ENCODE data around the gene ECI1.
A peak's percentile ranks its signal among the peaks of the same experiment; 100 is the strongest.

ECI1 gene, protein sequence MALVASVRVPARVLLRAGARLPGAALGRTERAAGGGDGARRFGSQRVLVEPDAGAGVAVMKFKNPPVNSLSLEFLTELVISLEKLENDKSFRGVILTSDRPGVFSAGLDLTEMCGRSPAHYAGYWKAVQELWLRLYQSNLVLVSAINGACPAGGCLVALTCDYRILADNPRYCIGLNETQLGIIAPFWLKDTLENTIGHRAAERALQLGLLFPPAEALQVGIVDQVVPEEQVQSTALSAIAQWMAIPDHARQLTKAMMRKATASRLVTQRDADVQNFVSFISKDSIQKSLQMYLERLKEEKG

DNA sequence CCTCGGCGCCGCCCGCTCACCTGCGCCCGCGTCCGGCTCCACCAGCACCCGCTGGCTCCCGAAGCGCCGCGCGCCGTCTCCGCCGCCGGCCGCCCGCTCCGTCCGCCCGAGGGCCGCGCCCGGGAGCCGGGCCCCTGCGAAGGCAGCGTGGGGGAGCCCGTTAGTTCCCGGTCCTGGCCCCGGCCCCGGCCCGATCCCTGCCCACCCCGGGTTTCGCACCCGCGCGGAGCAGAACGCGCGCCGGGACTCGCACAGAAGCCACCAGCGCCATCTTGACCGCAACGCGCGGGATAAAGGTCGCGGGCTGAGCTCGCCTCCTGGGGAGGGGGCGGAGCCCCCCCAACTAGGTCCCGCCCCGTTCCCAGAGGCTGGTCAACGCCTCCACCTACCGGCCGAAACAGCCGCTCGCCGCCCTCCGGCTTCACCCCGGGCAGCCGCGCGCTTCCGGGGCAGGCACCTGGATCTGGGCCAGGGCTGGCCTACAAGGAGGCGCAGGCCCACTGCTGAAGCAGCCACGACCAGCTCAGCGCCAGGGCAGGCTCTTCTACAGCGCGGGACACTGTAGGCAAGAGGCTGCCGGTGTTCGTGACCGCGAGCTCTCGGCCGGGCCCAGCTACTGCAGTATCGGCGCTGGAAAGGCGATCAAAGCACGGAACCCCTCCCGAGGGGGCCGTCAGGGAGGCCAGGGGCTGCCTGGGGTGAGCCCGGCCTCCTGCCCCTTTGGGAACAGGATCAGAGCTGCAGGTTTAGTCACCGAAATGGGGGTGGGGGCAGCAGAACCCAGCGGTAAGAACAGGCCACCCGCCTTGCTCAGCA is at the start of gene ECI1:
Gene ECI1, minus strand, starts transcription at position 292 of the 816 bp plus-strand sequence. Its CDS starts 21 bp downstream, at position 271.
- peak; percentile 94 for DNase-seq (ENCODE audit: low read depth)

DNA sequence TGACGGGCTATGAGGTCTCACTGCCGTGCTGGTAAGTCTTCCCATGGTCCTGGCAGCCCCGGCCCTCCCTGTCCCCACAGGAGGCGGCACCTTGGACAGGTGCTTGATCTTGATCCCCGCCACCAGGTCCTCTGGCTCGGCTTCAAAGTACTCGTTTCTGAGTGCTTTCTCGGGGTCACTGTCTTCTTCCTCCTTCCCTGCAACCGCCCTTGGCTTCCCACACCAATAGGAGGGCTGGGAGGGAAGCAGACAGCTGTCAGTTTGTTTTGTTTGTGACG is 48.5 kb upstream of the ECI1 start:
- DNase-seq (ENCODE audit: low read depth): no peak

DNA sequence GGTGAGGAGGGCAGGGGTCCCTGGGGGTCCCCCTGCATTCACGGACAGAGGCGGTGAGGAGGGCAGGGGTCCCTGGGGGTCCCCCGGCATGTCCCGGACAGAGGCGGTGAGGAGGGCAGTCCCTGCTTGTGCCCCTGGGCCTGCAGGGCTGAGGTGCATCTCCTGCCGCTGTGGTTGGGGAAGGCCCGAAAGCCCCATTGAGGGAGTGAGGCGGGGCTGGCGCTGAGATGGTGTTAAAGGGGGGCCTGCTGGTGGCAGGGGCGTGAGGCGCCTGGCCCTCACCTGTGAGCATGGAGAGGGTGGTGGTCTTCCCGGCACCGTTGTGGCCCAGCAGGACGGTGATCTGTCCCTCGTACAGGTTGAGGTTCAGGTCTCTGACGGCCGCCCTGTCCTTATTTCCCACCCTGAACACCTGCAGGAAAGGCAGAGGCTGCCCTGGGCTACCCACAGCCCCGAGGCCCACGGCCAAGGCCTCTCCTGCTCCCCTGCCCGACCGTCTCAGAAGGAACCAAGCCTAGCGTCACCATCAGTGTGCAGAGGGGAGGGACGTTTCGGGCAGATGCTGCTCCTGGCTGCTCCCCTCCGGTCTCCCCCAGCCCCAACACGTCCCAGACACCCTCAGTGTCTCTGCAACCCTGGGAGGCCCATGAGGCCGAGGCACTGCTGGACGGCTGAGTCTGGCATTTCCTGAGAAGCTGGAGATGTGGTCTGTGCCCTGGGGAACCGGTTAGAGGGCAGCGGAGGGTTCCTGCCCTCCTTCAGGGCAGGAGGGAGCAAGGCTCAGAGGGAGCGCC is 47.9 kb upstream of the ECI1 start:
- no peak for DNase-seq (ENCODE audit: low read depth)

DNA sequence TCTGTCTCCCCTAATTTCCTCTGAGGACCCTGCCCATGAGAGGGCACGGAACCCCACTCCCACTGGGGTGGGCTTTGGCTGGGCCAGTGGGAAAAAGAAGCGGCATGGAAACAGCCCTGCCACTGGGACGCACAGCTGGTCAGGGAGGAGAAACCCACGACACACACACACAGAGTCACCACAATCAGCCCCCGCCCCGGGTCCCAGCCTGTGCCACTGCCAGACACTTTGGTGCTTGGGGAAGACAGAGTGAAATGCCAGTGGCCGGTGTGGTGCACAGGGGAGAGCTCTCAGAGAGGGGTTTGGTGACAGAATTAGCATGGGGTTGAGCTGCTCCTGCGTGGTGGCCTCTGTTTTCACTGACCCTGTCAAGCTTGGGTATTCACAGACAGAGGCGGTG is 47.2 kb upstream of the ECI1 start:
- no peak for DNase-seq (ENCODE audit: low read depth)

DNA sequence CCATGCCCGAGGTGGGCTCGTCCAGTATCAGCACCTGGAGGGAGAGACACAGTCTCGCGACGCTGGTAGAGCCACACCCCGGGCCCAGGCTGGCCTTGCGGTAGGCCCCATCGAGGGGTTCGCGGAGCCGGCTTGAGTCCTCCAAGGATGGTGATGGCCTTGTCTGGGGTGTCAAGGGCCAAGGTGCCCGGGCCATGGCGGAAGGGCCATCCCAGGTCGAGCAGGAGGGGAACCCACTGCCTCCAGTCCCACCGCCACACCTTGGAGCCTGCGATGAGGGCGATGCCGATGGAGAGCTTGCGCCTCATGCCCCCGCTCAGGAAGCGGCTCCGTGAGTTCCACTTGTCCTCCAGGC is 46.1 kb upstream of the ECI1 start:
- no peak for DNase-seq (ENCODE audit: low read depth)

DNA sequence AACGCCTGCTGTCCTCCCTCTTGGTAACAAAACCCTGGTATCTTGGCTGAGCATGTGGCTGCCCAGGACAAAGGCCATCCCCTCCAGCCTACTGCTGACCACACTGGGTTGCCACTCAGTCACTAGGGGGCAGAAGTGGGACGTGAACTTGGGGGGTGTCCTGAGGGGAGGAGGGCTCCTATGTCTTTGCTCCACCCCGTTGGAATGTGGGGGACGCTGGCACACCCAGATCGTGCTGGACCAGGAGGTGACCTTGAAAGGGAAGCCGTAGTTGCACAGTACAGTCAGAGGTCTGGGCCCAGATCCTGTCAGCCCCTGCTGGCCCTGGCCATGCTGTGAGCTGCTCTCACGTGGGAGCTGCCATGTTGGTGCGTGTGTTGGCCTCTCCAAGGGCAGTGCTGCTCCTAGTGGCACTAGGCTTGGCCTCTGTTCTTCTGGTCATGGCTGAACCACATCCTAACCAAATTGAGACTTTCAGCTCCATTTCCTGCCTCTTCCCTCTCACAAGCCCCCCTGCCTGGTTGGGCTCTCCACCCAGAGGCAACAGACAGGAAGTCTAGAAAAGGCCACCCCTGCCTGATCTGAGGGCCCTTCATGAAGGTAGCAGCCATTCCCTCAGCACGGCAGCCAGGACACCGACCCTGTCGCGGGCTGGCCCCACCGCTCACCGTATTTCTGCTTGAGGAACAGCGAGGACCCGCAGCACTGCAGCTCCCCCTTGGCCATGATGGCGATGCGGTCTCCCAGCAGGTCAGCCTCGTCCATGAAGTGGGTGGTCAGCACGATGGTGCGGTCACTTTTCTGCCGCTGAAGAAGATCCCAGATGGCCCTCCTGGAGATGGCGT is 45.5 kb upstream of the ECI1 start:
- peak; percentile 30 for DNase-seq (ENCODE audit: low read depth)

DNA sequence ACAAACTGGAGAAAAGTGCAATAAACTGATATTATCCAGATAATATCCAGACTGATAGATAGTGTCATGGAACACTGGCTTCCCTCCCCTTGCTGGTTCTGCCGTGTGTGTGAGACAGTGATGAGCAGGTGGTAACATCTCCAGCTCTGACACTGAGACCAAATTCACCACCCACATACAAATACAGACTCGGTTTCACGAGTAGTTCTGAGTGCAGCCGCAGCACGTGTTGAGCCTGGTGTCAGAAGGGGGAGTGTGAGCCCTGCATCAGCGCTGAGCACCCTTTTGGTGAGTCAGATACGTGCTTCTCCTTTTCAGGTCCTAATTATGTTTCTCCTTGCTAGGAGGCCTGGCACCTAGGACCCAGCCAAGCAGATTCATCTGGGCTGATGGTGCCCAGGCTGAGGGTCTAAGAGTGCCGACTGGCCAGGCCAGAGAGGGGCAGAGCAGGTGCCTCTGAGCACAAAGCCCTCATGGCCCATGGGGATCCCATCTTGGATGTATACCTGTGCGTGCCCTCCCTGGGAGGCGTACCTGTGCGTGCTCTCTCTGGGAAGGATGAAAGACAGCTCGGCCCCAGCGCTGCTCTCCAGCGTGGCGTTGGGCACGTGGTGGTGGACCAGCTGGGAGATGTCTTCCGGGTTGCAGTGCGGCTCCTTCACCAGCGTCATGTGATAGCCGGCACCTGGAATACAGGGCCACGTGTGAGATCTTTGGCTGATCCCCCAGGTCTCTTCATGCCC is 43.8 kb upstream of the ECI1 start:
- DNase-seq (ENCODE audit: low read depth): no peak

DNA sequence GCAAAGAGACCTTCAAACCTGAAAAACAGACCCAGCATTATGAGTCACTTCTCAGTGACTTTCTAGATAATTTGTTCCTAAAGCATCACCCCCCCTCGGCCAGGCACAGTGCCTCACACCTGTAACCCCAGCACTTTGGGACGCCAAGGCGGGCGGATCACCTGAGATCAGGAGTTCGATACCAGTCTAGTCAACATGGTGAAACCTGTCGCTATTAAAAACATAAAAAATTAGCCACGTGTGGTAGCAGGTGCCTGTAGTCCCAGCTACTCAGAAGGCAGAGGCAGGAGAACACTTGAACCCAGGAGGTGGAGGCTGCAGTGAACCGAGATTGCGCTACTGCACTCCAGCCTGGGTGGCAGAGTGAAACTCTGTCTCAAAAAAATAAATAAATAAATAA is 40.8 kb upstream of the ECI1 start:
- DNase-seq (ENCODE audit: low read depth): no peak

DNA sequence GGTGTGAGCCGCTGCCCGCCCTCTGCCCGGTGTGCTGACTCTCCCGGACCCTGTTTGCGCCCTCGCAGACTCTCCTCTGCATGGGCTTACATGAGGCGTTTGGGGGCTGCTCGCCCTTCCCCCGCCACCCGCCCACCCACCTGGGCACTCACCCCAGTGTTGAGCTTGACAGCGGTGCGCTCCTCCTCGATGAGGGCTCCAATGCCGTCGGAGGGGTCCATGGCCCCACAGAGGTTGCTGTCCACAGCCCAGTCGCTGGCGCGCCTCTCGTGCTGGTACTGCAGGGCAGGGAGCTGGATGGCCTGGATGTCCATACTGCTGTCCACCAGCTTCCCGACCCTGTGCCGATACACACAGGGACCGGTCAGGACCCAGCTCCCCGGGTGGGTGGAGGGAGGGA is 37.9 kb upstream of the ECI1 start:
- DNase-seq (ENCODE audit: low read depth): no peak

DNA sequence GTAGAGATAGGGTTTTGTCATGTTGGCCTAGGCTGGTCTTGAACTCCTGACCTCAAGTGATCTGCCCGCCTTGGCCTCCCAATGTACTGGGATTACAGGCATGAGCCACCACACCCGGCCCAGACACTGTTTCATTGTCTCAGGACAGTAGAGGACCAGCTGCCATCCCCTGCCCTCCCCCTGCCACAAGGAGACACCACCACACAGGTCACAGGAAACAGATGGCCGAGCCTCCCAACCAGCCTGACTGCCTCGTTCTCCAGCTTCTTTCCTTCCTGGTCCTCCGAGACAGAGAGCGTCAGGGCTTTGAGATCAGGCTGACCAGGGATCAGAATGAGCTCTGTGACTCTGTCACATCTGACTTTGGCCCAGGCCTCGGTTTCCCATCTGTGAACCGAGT is 37.3 kb upstream of the ECI1 start:
- no peak for DNase-seq (ENCODE audit: low read depth)

DNA sequence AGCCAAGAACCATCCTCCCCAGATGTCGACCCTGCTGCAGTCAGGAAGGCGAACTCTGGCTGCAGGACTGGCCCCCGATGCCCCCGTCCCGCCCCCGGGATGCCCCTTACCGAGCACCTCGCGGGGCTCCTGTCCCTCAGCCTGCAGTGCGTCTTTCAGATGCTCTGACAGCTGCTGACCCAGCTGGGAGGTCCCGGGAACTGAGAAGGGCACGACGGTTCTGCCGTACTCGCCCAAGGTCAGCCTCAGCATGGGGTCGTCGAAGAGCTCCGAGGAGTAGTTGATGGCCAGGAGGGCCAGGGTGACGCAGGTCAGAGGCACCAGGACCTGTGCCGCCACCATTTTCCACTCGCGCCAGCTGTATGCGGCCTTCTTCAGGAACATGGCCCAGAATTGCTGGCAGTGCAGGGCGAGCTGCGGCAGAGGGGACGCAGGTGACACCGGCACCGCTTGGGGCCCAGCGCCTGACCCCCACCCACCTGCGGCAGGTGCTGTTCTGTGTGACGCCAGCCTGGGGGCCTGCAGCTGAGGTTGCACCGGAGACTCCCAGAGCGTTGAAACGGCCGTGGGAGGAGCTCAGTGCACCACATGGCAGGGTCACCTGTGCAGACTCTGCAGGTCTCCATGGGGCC is 36.6 kb upstream of the ECI1 start:
- DNase-seq (ENCODE audit: low read depth): no peak

DNA sequence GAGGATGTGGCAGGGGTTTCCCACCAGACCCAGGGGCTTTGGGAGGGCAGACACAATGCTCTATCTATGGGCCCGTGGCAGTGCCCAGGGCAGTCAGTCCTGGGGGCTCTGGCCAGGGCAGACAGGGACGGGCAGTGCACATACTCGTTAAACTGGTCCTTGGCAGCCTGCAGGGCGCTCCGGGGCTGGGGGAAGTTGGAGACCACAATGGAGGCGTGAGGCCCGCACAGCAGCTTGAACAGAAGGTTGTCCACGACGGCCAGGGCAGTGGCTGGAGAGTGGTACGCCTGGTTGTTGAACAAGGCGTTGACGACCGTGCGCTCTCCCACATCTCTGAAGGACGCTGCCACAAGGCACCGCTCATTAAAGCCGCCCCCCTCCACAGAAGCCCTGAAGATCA is 35.2 kb upstream of the ECI1 start:
- DNase-seq (ENCODE audit: low read depth): no peak

DNA sequence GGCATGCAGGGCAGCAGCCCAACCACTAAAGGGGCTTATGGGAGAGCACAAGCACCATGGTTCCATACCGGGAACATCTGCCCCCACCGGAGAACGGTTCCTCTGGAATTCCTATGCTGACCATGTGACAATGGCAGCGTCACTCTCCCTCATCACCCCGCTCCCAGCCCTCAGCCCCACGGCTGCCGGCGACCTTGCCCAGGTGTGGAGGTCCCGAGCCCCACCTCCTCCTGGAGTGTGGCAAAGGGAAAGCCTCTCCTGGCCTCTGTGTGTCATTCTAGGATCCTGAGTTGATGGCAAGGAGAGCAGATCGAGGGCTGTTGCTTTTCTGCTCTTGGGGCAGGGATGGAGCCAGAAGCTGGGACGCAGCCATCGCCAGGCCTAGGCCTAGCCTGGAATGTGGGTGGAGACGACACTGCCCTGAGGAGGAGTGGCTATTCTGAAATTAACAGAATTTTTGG is 34.4 kb upstream of the ECI1 start:
- DNase-seq (ENCODE audit: low read depth): no peak

DNA sequence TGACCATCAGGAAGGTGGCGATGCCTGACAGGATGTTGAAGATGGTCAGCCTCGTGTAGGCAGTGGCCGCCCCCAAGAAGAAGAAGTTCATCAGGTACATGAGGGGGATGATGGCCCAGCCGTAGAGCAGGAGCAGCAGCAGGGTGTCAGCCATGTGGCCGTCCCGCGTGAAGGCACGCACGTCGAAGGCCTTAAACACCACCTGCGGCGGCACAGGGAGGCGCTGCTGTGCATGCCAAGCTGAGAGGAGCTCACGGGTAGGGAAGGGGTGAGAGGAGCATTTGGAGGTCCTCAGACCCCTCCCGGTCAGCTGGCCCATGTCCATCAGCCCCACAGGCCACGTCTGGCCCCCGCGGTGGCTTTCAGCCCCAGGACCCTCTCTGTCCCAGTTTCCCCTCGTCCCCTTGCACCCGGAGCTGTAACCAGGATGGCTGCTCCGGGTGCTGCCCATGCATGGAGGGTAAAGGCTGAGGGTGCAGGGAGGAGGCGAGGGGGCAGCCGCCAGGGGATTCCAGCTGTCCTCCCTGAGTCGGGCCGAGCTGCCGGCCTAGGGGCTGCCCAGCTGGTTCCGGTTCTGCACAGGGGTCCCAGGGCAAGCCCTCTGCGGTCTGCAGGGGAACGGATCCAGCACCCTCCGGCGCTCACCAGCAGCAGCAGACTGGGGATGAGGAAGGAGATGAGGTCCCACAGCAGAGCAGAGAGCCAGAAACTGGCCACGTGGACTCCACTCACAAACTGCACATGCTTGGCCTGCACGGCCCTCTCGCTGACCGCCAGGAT is 33.6 kb upstream of the ECI1 start:
- DNase-seq (ENCODE audit: low read depth): no peak

DNA sequence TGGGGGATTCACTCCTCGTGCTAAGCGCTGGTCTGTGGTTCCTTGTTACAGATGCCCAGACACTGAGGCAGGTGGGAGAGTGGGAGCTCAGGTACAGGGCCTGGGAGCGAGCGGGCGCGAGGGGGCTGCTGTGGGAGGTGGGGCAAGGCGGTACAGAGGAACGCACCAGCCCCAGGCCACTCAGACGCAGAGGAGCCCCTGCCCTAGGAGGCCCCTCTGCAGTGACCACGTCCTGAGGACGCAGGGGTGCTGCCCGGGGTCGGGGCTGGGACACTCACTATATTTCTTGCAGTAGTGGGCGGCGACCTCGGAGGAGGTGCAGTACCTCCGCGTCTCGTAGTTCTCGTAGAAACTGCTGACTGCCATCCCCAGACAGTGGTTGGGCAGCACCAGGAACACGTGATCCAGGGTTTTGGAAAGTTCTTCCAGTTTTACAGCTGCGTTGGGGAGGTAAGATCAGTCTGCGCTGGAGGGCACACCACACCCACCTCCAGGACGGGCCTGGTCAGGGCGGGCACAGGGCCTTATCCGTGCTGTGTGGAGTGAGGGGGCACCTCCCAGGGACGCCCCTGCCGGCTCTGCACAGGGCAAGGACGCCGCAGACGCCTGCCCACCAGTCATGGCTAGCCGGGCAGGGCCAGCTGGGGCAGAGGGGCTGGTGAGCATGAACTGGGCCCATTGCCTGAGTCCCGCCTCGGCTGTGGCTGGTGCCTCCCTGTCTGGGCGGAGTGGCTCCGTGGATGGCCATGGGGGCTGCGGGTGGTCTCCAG is 32.8 kb upstream of the ECI1 start:
- DNase-seq (ENCODE audit: low read depth): no peak

DNA sequence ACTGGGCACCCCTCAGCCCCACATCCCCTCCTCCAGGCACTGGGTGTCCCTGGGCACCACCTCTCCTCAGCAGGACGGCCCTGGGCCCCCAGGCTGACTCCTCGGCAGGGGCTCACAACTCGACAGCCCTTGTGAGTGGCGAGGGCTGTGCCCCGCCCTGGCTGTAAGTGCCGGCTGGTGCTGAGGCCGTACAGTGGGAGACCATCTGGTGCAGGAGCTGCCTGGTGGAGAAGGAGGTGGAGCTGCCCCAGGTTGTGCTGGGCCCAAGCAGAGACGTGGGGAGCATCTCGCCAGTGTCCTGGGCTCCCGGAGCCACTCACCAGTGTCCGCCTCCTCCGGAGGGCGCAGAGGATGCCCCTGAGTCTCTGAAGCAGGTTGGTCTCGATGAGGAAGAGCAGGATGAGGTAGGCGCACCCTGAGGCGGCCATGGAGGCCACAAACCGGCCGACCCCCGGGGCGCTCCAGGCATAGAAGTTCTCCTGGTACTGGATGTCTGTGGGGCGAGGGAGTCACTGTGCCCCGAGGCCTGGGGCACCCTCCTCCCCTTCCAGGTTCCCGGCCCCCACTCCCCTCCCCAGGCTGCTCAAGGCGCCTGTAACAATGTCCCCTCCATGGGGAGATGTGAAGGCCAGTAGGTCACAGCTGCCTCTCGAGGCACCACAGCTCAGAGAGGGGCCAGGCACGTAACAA is 31.6 kb upstream of the ECI1 start:
- DNase-seq (ENCODE audit: low read depth): no peak

DNA sequence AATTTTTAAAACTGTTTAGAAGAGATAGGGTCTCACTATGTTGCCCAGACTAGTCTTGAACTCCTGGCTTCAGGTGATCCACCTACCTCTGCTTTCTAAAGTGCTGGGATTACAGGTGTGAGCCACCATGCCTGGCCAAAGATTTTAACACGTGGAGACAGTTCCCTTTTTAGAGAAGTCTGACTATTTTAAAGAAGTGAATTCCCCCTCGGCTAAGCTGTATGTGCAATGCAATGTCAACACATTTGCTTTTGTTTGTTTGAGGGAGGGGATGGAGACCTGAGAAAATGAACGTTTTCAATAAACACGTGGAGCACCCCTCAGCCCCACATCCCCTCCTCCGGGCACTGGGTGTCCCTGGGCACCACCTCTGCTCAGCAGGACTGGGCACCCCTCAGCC is 30.9 kb upstream of the ECI1 start:
- no peak for DNase-seq (ENCODE audit: low read depth)

DNA sequence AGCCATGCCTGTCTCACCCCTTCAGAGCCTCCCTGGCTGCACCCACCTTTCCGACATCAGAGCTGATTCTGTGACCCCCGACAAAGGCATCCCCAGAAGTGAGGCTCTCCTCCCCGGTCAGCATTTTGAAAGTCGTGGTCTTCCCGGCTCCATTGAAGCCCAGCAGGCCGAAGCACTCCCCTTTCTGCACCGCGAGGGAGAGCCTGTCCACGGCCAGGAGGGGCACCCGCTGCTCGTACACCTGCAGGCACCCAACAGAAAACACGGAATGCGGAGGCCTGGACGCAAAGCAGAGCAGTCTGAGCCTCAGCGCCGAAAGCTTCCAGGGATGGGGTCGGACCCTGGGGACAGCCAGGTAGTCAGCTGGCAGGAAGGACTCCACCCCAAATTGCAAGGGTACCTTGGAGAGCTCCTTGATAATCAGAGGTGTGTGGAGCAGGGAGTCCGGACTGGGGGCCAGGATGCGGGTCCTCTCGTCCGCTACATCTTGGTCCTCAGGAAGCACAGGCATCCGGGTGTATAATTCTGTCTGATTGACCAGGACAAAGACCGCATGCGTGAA is 29.7 kb upstream of the ECI1 start:
- DNase-seq (ENCODE audit: low read depth): no peak
